GM12801 (cell line): Measurements from ENCODE around the gene AADAC.

ENCODE experiments used
- CTCF ChIP-seq: IDR thresholded peaks from one replicate; pipeline ENCODE4 v1.5.1; 2011; ENCODE audit warnings: control low read depth; ENCODE audit not compliant: insufficient read length; ENCODE audit errors: extremely low read depth

AADAC gene

GRCh38 chr3:151819910-151820309, 6.0 kb downstream of the AADAC start:
- TF ChIP-seq CTCF = no peak

- no peak for TF ChIP-seq CTCF
Observed at GRCh38 chr3:151827816-151828215, 13.9 kb downstream of the AADAC start.

GRCh38 chr3:151835751-151836525, 22.0 kb downstream of the AADAC start:
- no peak for TF ChIP-seq CTCF

- TF ChIP-seq CTCF = no peak
Observed at GRCh38 chr3:151837057-151837456, 23.1 kb downstream of the AADAC start.

GRCh38 chr3:151838574-151839312, 24.8 kb downstream of the AADAC start:
- TF ChIP-seq CTCF = no peak

- TF ChIP-seq CTCF = no peak
Observed at GRCh38 chr3:151839313-151839631, 25.4 kb downstream of the AADAC start.

- TF ChIP-seq CTCF = no peak
Observed at GRCh38 chr3:151841801-151842200, 27.9 kb downstream of the AADAC start.
